Stimulated activated CD4-positive, alpha-beta T cell treated with anti-CD3 and anti-CD28 coated beads, Interleukin-1b, Interleukin-23, amount 100 ng/mL, for 24 hours (primary cell): ENCODE measurements around the gene FBXO28.

ENCODE experiments used
- DNase-seq, 4 experiments: peaks; one replicate each; pipeline ENCODE4 v3.0.0-alpha.2; 2020; ENCODE audit warnings: low read depth in 4 of 4, low spot score in 1 of 4

Gene FBXO28

GRCh38 chr1:224095339-224095738, 18.6 kb upstream of the FBXO28 start:
- no peak for DNase-seq

DNA sequence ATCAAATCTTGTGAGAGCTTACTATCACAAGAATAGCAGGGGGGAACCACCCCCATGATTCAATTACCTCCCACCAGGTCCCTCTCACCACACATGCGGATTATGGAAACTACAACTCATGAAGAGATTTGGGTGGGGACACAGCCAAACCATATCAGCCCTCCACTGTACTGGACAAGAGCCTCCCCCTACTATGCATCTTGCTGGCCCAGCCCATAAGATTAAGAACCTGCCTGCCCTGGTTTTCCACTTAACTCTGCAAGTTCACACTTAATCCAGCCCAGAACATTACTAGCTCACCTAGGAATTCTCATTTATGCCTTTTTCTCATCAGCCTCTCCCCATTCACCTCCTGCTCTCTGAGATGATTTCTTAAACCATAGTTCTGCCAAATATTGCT, 18.0 kb upstream of the FBXO28 start:
- DNase-seq: no peak

DNA sequence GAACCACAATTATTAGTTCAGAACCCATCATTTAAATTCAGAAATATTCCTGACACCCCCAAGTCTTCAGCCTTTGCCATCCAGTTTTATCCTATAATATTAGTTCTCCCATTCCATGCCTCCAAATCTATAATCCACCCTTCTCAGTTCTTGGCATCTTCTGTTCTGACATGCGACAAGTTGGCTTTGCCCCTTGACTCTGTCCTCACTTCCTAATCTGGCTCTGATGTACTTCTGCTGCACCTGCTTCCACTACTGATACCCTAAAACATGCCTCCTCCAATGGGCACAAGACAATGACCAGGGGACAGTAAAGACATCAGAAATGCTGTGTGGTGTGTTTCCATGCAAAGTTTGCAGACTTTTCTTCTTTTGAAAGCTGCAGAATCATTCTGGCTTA, 17.1 kb upstream of the FBXO28 start:
- DNase-seq: no peak

DNA sequence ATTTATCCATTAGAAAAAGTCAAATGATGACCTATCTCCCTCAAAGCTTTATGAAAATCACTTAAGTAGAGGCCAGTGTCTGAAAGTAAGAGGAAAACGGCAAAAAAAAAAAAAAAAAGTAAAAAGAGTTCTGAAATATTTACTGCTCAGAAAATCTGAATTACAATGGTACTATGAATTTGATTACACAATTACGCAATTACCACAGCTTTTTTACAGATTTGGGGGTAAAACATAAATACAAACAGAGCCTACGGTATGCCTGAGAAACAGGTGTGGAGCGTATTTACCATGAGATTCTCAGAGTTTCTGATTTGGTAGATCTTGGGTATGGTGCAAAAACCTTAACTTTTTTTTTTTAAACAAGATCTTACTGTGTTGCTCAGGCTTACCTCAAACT, 15.9 kb upstream of the FBXO28 start:
- DNase-seq: no peak

- no peak for DNase-seq
Measured at GRCh38 chr1:224106568-224107281, 7.2 kb upstream of the FBXO28 start.

DNA sequence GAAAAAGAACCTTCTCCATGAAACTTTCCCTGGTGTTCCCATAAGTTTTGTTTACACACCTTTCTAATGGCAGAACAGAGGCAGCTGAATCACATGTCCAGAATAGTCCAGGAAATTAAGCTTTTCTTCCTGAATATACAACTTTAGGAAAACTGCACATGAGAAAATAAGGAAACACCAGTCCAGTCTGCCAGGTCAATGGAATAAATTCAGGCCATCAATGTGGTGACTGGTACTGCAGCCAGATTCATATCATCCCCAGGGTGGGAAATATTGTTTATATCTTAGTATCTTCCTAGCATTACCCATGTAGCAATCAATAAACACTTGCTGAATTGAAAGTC, 6.7 kb upstream of the FBXO28 start:
- no peak for DNase-seq

- DNase-seq: no peak
Measured at GRCh38 chr1:224108991-224109390, 4.9 kb upstream of the FBXO28 start.

DNA sequence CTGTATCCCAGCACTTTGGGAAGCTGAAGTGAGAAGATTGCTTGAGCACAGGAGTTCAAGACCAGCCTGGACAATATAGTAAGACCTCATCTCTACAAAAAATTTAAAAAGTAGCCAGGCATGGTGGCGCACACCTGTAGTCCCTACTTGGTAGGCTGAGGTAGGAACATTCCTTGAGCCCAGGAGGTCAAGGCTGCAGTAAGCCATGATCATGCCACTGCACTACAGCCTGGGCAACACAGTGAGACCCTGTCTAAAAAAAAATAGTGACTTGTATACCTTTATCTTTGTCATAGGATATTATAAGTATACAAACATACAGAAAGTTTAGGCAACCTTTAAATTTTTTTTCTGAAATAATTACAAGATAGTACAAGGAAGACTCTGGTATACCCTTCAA, 3.9 kb upstream of the FBXO28 start:
- DNase-seq: no peak

DNA sequence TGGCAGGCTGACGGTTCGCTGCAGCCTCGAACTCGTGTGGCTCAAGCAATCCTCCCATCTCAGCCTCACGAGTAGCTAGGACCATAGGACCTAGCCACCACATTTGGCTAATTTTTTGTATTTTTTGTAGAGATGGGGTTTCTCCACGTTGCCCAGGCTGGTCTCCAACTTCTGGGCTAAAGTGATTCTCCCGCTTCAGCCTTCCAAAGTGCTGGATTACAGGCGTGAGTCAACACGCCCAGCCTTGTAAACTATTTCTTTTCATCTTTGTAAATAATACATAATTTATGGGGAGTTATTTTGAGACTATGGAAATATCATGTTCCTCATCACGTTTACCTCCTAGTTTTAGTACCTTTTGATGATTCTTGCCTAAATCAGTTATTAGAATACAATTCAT, 906 bp upstream of the FBXO28 start:
- DNase-seq: no peak

DNA sequence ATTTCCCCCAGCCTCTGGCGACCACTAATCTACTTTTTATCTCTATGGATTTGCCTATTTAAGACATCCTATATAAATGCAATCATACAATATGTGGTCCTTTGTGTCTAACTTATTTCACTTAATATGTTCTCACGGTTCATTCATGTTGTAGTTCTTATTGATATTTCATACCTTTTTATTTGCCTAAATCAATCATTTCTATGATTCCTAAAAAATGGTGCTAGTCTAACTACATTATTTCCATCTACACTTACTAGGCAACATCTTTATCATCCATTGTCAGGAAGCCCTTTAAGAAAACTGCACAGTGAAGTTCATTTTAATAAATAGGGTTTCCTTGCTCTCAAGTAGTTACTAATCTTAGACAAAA, 380 bp upstream of the FBXO28 start:
- no peak for DNase-seq

DNA sequence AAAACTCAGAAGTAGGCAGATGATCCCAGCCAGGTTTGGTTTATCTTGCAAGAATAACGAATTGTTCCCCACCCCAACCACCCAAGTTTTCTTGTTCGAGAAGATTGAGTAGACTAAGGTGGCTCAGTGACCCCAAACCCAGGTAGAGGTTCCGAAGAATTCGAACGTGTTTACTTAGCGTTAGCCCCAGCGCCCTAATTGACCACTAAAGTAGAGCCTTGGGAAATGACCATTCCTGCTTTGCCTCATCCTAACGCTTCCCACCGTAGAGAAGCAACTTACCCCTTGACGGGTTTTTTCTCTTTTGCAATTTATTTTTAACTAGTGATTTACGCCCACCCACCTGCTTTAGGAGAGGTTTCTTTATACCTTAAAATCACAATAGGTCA, 870 bp downstream of the FBXO28 start:
- no peak for DNase-seq

DNA sequence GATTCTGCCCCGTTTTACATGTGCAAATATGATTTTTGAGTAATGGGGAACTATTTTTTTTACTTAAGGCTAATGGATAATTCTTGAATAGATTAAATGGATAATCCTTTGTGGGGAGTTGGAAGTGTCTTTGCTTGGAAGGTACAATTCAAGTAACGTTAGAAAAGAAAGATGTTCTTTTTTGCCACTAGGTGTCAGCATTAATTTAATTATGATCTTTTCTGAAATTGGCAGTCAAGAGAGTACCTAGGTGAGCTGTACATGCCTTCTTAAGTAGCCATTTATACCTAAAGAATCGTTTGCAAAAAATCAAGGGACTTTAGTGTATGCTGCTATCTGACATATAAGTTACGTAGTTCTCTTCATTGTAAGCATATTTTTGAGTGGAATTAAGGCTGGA, 2.2 kb downstream of the FBXO28 start:
- DNase-seq: no peak

DNA sequence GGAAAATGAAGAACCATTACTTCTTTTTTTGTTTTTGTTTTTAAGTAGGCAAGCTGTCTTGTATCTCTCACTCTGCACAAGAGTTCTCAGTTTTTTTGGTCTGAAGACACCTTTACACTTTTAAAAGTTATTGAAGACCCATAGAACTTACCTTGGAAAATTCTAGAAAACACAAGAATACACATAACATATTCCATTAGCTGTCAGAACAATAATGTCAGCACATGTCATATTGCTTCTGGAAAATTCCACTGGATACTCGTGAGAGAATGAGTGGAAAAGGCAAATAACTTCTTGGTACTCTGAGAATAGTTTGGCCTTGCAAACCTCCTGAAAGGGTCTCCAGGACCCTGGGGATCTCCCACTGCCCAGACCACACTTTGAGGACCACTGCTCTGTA, 4.8 kb downstream of the FBXO28 start:
- DNase-seq: no peak

GRCh38 chr1:224123136-224123535, 9.2 kb downstream of the FBXO28 start:
- DNase-seq: no peak

GRCh38 chr1:224124220-224124619, 10.3 kb downstream of the FBXO28 start:
- no peak for DNase-seq

- DNase-seq: no peak
Measured at GRCh38 chr1:224127925-224128819, 14.3 kb downstream of the FBXO28 start.

- DNase-seq: no peak
Measured at GRCh38 chr1:224131253-224131652, 17.3 kb downstream of the FBXO28 start.

- DNase-seq: no peak
Measured at GRCh38 chr1:224132901-224133300, 19.0 kb downstream of the FBXO28 start.

DNA sequence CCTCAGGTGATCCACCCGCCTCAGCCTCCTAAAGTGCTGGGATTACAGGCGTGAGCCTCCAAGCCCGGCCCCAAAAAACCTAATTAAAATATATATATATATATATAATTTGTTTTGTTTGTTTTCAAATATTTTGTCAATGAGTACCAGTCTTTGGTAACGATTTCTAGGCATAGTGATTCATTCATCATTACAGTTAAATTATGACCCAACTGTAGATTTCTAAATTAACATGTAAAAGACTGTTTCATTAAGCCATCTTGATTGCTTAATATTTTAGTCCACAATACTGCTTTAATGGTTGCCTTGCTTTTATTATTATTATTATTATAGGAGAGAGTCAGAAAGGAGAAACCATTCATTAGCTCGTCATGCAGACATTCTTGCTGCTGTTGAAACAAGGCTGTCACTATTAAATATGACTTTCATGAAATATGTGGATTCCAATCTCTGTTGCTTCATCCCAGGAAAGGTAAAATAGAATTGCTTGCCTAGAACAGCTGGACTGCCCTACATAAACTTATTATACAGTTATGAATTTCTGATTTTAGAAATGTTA, 19.9 kb downstream of the FBXO28 start:
- no peak for DNase-seq

DNA sequence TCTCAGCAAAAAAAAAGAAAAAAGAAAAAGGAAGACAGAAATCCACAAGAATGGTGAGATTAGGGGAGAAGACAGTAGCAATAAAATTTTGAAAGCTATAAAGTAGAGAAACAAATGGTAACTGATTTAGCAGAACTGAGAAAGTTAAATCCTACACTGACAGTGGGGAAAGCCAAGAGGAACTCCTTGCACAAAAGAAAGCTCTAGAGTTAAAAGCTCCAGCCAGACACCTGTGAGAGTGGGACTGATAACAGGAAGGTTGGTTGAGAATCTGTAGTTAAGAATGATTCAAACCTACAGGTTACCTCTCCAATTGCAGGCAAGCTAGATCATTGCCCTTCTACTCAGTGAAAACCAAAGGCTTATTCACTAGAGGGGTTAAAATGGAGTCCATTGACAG, 23.6 kb downstream of the FBXO28 start:
- no peak for DNase-seq

- DNase-seq: no peak
Measured at GRCh38 chr1:224138198-224138597, 24.3 kb downstream of the FBXO28 start.

DNA sequence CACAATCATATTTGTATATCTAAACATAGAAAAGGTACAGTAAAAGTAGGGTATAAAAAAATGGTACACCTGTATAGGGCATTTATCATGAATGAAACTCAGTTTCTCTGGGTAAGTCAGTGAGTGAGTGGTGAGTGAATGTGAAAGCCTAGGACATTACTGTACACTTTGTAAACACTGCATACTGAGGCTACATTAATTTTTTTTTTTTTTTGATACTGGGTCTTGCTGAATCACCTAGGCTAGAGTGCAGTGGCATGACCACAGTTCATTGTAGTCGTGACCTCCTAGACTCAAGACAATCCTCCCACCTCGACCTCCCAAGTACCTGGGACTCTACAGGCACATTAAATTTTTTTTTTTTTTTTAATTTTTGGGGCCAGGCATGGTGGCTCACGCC, 27.8 kb downstream of the FBXO28 start:
- no peak for DNase-seq

DNA sequence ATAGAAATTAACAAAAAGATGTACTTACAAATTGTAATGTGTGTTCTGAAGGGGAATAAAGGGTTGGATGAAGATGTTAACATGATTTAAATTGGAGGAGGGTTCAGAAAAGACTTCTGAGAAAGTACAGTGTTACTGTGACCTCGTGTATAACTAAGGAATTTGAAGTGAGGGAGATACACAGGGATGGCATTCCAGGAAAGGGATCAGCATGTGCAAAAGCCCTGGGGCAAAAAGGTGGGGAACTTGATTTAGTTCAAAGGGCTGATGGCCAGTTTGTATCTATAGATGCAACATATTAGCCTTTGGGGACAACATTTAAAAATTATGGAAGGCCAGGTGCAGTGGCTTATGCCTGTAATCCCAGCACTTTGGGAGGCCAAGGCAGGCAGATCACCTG, 35.8 kb downstream of the FBXO28 start:
- DNase-seq: no peak
